D721Med (cell line): ENCODE data around the gene PSEN2.
"Not testable (repeated sequence)": the region's sequence is repeated elsewhere in the genome, so short reads cannot be mapped to it uniquely, and the experiment has no call there.

Experiments
- DNase-seq: peaks from one replicate; pipeline ENCODE4 v3.0.0; 2011; ENCODE audit warnings: low spot score; ENCODE audit not compliant: insufficient read length
- FAIRE-seq: peaks from 2 replicates; lab custom pipeline; 2011; peaks lifted over from hg19 to GRCh38; lab: Jason Lieb, UNC
- TF ChIP-seq, protein P1 (sequence below): IDR thresholded peaks from 2 replicates; pipeline ENCODE4 v1.5.1; 2012; ENCODE audit warnings: mild to moderate bottlenecking, control low read depth; ENCODE audit not compliant: insufficient read depth; ENCODE audit errors: missing control alignments

Gene PSEN2

DNA sequence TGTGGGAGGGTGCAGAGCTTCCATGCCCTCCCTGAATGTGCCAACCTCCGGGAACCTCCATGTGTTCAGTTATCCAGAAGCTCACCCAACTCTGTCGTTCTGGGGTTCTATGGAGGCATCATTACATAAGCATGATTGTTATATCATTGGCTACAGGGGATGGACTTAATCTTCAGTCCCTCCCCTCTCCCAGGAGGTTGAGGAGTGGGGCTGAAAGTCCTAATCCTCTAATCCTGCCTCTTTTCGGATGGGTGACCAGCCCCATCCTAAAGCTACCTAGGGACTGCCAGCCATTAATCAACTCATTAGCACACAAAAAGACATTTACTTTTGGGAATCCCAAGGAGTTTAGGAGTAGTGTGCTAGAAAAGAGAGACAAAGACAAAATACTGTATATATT lies 32.0 kb upstream of the PSEN2 start:
- no peak for FAIRE-seq
- TF ChIP-seq, protein P1, sequence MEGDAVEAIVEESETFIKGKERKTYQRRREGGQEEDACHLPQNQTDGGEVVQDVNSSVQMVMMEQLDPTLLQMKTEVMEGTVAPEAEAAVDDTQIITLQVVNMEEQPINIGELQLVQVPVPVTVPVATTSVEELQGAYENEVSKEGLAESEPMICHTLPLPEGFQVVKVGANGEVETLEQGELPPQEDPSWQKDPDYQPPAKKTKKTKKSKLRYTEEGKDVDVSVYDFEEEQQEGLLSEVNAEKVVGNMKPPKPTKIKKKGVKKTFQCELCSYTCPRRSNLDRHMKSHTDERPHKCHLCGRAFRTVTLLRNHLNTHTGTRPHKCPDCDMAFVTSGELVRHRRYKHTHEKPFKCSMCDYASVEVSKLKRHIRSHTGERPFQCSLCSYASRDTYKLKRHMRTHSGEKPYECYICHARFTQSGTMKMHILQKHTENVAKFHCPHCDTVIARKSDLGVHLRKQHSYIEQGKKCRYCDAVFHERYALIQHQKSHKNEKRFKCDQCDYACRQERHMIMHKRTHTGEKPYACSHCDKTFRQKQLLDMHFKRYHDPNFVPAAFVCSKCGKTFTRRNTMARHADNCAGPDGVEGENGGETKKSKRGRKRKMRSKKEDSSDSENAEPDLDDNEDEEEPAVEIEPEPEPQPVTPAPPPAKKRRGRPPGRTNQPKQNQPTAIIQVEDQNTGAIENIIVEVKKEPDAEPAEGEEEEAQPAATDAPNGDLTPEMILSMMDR: no peak
- DNase-seq: no peak

- TF ChIP-seq, protein P1: no peak
- FAIRE-seq (no peak), DNase-seq (no peak)
These were observed 24.8 kb upstream of the PSEN2 start for GRCh38 chr1:226845624-226846023.

- DNase-seq: no peak
- no peak for FAIRE-seq
- TF ChIP-seq, protein P1: no peak
These were observed 23.6 kb upstream of the PSEN2 start for GRCh38 chr1:226846786-226847185.

DNA sequence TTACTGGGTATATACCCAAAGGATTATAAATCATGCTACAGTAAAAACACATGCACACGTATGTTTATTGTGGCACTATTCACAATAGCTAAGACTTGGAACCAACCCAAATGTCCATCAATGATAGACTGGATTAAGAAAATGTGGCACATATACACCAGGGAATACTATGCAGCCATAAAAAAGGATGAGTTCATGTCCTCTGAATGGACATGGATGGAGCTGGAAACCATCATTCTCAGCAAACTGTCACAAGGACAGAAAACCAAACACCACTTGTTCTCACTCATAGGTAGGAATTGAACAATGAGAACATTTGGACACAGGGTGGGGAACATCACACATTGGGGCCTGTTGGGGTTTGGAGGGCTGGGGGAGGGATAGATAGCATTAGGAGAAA lies 15.9 kb upstream of the PSEN2 start:
- DNase-seq, FAIRE-seq: not testable (repeated sequence)

- no peak for FAIRE-seq
- DNase-seq: no peak
- TF ChIP-seq, protein P1: no peak
These were observed 7.5 kb upstream of the PSEN2 start for GRCh38 chr1:226862890-226863289.

GRCh38 chr1:226863446-226863845 lies 7.0 kb upstream of the PSEN2 start:
- no peak for FAIRE-seq
- DNase-seq: no peak
- TF ChIP-seq, protein P1: no peak

DNA sequence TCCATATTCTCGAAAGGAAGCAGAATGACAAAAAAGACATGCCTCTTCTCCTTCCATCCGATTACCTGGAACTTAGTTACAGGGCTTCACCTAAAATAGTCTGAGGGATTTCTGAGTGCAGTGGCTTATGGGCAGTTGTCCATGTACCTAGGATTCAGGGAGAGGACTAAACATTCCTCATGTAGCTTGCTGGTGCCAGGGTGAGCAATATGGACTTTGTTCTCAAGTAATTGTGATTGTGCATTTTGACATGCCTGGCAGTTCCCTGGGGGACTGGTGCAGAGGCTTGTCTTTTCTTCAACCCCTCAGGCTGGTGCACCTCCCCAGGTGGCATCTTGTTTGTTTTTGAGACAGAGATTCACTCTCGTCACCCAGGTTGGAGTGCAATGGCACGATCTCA lies 6.1 kb upstream of the PSEN2 start:
- DNase-seq (no peak), FAIRE-seq (no peak)
- TF ChIP-seq, protein P1: no peak

GRCh38 chr1:226865590-226865989 lies 4.8 kb upstream of the PSEN2 start:
- FAIRE-seq (no peak), DNase-seq (no peak)

More at GRCh38 chr1:226865590-226865989, 4.8 kb upstream of the PSEN2 start:
- TF ChIP-seq, protein P1: no peak
